GM19467 (cell line): ENCODE data around the gene WDR6.

Experiments
- ATAC-seq: cut with Tn5 transposase; IDR thresholded peaks from one replicate; pipeline ENCODE4 v1.9.1; 2021; ENCODE audit warnings: mild to moderate bottlenecking, moderate library complexity; ENCODE audit not compliant: unreplicated experiment

The WDR6 gene

DNA sequence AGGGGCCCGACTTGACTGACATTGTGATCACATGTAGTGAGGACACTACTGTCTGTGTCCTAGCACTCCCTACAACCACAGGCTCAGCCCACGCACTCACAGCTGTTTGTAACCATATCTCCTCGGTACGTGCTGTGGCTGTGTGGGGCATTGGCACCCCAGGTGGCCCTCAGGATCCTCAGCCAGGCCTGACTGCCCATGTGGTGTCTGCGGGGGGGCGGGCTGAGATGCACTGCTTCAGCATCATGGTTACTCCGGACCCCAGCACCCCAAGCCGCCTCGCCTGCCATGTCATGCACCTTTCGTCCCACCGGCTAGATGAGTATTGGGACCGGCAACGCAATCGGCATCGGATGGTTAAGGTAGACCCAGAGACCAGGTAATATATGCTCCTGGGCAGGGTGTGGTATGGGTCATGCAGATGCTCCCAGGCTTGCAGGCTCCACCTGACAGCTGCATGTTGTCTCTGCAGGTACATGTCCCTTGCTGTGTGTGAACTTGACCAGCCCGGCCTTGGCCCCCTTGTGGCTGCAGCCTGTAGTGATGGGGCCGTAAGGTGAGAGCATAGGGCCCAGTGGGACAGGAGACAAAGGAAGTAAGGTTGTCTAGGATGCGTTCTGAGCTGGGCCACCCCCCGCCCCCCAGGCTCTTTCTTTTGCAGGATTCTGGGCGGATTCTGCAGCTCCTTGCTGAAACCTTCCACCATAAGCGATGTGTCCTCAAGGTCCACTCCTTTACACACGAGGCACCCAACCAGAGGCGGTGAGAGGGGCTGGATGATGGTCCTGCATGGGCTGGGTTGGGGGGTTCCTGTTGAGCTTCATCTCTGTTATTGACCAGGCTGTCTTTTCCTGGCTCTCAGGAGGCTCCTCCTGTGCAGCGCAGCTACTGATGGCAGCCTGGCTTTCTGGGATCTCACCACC lies 6.8 kb downstream of the WDR6 start:
- ATAC-seq, result no peak

DNA sequence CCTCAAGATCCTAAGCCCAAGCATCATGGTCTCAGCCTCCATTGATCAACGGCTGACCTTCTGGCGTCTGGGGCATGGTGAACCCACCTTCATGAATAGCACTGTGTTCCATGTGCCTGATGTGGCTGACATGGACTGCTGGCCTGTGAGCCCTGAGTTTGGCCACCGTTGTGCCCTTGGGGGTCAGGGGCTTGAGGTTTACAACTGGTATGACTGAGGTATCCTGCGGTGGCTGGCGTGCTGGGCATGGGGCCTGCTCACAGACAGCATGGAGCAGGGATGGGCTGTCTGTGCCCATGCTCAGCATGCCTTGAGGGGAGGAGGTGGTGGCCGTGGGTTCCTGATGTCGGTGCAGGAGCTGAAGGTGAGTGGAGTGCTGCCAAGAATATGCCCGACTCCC lies 7.9 kb downstream of the WDR6 start:
- no peak for ATAC-seq

DNA sequence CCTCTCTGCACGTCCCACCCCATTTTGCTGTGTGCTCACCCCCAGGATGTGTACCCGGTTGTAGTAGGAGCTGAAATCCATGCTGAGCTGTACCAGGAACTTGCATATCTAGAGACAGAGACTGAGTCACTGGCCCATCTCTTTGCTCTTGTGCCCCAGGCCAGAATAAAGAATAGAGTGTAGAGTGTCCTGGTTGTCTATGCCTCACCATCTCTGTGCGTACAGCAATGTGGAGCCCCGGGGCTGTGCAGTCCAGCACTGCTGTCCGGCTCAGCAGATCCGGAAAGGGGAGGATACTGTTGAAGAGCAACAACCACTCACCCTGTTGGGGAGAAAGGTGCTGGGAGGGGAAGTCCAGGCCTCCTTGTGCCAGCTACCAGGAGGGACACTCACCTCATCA lies 8.6 kb downstream of the WDR6 start:
- ATAC-seq, result no peak

DNA sequence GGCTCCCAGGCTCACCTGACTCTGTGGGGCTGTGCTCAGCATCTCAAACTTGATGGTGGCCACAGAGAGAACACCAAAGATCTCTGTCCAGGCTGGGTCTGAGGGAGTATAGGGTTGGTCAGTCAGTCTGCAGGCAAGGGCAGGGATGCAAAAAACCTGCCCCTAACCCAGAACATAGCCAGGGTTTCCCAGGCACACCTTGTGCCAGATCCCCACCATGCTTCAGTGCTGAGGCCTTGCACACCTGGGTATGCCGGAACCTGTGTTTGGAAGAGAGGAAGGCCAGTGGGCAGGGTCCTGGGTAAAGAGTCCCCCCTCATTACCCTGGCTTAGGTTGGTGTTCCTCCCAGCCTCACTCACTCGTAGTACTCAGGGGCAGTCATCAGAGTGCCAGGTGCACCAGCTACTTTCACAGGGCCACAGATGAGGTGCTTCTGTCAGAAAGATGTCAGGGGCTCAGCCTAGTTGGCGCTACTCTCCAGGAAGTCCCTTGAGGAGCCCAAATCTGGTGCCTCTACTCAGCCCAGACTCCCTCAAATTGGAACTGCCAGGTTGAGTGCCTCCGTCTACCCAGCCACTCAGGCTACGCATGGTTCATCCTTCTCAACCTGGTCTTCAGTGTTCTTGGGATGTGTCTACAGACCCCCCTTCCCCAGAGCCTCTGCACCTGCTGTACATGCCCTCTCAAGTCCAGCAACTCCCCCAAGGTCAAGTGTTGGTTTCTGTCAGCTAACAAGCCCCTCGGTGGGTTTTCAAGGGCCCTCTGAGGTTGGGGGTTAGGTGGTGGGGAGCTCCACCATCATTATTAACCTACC lies 9.4 kb downstream of the WDR6 start:
- ATAC-seq, result no peak

DNA sequence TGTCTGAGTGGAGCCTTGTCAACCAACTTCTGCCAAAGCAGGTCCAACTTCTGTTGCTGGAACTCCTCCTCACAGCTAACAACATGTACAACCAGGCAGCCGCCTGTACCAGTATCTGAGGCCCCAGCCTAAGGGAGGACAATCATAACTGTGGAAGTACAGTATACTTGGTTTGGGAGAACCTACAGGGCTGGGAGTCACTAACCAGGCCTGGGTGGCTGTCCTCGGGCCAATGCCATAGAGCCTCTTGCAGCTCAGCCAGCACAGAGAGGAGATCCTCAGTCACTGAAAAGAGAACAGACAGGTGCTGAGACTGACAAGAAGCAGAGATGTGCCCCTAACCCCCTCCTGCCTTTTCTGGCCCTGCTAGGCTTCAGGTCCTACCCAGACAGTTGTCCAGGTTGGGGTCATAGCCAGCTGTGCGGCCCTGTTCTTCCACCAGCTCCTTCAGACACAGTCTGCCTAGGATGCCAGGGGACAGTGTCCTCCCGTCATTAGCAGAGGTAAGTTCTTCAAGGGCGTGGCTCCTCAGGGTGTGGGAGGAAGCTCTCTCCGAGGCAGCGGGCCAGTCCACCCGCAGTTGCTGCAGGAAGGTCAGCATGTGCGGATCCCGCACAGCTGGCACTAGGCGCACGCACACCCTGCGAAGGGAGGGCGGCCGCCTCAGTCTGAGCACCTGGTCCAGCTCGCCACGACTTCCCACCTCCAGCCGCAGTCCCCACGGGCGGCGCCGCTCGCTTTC lies 10.2 kb downstream of the WDR6 start:
- ATAC-seq, result no peak

DNA sequence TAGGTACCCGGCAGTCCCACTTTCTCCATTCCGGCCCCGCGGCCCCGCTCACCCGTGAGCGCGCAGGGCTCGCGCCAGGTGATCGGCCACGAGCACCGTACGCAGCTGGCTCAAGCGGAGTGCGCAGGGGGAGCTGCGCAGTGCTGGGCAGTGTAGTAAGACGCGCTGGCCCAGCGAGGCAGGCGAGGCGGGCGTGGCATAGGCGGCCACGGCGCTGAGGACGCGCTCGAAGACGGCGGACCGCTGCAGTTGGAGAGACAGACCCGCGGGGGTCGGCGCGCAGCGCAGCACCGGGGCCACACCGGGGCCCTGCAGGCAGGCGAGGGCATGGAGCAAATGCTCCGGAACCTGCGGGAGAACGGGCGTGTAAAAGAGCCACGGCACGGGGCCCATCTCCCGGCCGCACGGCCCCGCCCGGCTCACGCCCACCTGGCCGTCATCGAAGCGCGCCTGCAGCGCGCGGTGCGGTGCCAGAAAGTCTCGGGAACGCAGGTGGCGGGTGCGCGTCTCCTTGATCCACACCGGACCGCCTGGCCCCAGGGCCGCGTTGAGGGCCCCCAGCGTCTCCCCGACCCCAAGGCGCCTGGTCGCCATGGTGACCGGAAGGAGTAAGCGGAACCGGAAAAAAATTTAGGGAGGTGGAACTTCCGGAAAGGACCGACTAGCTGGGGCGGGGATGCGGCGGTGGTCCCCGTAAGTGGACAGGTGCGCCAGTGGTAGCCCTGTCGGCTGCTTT lies 10.9 kb downstream of the WDR6 start, which contains the start of gene DALRD3:
Gene DALRD3 (minus strand): TSS at position 610 of the 736 bp plus-strand sequence. CDS start 16 bp downstream, at position 594.
- ATAC-seq, result no peak

DNA sequence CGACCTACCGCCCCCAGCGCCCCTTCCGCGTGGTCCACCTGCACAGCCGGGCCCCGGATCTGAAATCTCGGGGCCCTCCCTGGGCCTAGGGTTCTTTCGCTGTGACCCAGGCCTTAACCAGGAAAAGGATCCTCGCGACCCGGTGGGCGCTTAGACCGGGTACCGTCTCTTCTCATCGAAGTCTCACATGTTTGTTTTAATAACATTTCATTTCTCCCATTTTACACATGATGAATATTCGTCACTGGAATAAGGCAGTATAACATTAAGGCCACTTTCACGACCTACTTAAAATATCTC lies 11.5 kb downstream of the WDR6 start:
- ATAC-seq, result no peak

DNA sequence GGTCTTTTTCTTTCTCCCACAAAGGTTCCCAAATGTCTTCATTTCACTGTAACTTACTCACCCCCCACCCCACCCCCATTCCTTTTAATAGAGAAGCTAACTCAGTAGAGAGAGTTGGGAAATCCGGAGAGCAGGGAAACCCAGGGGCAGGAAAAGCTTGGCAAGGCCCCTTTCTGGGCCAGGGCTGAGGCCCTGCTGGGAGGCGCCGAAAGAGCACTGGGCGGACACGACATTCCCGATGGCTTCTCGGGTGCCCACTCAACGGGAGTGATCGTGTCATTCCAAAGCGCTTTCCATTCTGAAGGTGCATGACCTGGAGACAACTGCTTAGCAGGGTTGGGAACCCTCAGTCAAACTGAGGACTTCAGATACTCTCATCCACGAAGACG lies 12.7 kb downstream of the WDR6 start:
- ATAC-seq, result no peak

DNA sequence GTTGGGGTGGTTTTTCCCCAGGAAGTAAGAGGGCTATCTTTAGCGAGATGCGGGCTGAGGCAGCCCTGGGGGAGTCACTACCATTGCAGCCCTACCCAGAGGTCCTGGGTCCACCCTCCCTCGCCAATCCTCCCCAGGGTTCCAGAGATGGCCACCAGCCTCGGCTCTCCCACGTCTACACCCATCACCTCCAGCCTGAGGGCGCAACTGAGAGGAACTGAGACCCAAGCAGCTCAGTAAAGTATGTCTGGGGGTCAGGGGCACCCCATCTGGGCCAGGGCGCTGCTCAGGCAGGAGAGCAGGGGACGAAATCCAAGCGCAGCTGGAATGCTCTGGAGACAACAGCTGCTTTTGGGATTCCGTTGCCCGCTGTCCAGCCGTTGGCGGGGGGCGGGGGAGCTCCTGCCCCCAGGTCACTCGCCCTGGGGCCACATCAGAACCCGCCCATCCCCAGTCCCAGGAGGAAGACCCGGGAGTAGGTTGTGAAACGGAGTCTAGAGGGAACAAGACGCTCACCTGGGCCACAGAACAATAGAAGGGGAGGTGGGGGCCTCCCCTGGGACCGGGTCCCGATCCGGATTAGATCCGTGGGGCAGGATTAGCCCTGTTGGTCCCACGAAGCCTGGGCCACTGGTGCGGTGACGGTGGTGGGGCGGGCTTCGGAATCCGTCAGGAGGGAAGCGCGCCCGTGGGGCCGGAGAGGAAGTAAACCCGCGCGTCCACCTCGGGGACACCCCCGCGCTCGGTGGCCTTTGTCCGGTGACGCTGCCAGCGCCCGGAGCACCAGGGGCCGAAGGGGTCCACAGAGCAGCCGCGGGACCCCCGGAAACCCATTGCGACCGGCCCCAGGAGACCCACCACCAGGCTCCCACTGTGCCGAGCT lies 13.4 kb downstream of the WDR6 start:
- peak; percentile 7 for ATAC-seq

DNA sequence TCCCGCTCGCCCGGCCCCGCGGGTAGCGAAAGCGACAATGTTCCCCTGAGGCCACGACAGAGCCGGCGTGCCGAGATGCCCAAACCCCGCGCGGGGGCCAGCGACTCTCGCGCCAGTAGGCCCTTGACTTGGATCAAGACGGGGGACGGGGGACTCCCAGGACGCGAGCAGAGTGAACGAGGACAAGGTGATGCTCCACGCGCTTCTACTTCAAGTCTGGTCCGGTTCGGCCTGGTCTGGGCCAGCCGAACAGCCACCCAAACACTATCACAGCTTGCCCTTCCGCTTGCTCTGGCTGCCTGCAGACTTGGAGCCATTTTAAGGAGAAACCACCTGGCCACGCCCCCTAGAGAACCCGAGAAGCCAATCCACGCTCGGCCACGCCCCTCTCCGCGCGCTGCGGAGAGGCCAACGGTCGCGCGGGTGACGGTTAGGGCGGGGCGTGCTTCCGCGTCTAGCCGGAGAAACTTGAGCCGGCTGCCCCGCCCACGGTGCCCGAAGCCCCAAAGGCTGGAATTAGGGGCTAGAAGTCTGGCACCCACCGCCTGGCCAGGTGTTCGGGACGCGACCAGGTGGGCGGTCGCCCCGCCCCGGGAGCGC lies 14.1 kb downstream of the WDR6 start:
- ATAC-seq, result peak; percentile 45

DNA sequence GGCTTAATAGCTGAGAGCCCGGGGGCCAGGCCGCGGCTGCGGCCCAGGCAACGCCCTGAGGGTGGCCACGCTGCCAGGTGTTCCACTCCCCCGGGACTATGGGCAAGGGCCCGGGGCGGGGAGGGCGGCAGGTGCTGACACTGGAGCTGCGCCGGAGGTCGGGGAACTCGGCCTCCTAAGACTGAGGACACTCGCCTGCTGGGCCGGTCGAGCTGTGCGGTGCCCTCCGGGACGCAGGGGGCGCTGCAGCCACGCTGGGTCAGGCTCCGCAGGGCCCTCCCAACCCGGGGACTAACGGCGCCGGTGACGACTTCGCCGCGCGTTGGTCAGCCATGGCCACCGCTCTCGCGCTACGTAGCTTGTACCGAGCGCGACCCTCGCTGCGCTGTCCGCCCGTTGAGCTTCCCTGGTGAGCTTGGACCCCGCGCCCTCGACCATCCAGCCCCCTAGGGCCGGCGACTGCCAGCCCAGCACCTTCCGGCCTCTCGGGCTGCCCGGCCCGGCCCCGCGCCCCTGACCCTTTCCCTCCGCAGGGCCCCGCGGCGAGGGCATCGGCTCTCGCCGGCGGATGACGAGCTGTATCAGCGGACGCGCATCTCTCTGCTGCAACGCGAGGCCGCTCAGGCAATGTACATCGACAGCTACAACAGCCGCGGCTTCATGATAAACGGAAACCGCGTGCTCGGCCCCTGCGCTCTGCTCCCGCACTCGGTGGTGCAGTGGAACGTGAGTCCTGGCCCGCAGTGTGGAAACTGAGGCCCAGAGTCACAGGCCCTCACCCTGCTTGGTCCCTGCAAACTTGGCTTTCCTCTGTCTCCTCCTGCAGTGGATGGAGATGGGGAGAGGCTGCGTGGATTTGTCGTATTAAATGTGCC lies 14.9 kb downstream of the WDR6 start, which contains the start of gene NDUFAF3:
Gene NDUFAF3 (plus strand): TSS at position 309 of the 875 bp plus-strand sequence. CDS start 24 bp downstream, at position 333.
- peak; percentile 49 for ATAC-seq

DNA sequence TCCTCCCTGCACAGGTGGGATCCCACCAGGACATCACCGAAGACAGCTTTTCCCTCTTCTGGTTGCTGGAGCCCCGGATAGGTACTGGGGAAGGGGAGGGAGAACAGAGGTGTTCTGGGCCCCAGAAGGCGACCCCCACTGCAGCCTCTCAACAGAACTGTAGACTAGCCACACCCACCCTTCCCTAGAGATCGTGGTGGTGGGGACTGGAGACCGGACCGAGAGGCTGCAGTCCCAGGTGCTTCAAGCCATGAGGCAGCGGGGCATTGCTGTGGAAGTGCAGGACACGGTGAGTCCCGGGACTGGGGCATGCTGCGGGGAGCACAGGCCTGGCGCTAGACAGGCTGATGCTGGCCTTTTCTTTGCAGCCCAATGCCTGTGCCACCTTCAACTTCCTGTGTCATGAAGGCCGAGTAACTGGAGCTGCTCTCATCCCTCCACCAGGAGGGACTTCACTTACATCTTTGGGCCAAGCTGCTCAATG lies 15.5 kb downstream of the WDR6 start:
- no peak for ATAC-seq

DNA sequence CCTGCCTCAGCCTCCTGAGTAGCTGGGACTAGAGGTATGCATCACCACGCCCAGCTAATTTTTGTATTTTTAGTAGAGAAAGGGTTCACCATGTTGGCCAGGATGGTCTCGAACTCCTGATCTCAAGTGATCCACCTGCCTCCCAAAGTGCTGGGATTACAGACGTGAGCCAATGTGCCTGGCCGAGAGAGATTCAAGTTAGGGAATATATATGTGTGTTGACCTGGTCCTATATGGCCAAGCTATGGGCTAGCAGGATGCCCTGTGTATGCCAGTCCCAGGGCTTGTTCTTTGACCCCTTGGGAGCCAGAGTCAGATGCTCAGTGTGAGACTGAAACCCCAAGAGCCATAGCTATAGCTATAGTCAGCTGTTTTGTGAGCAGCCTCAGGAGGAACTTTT lies 16.6 kb downstream of the WDR6 start:
- no peak for ATAC-seq

DNA sequence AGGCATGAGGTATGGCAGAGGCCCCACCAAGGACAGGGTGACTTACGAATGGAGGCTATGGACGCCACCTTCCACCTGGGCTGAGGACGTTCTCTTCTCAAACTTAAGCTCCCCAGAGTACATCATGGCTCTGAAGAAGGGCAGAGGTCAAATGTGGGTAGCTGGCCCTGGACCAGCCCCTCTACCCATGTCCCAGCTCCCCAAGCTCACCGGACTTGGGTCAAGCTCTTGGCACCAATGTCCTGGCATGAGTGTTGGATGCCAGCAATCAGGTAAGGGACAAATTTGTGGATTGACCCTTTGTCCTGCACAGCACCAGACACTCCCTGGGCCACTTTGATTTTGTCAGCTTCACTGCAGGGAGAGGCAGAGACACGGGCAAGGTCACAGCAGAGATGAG lies 17.3 kb downstream of the WDR6 start:
- ATAC-seq, result no peak

DNA sequence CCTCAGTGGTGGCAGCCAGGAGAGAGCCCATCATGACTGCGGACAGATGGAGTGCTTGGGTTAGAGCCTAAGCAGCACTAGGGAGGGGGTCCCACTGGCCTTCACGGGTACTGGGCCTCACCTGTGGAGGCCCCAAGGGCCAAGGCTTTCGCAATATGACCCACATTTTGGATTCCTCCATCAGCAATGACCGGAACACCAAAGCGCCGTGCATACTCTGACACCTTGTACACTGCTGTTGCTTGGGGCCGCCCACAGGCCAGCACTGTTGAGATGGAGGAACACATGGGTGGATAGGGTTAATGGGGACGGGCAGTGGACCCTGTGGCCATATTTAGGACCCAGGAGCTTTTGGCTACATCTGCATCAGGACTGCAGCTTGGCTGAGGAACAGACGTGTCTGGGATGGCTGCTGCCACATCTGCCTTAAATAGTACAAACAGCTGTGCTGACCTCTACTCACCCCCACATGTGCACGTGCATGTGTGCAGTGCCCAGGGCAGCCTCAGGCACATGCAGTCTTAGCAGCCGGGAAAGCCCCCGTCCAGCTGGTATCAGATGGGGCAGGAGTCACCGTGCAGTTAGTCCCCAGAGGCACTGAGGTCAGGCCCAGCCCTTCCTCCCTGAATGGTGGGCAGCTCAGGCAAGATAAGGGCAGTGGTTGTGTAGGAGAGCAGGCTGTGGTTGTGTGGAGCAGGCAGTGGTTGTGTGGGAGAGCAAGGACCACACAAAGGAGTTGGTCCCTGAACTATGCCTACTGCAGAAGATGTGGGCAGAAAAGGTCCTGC lies 18.0 kb downstream of the WDR6 start:
- no peak for ATAC-seq

DNA sequence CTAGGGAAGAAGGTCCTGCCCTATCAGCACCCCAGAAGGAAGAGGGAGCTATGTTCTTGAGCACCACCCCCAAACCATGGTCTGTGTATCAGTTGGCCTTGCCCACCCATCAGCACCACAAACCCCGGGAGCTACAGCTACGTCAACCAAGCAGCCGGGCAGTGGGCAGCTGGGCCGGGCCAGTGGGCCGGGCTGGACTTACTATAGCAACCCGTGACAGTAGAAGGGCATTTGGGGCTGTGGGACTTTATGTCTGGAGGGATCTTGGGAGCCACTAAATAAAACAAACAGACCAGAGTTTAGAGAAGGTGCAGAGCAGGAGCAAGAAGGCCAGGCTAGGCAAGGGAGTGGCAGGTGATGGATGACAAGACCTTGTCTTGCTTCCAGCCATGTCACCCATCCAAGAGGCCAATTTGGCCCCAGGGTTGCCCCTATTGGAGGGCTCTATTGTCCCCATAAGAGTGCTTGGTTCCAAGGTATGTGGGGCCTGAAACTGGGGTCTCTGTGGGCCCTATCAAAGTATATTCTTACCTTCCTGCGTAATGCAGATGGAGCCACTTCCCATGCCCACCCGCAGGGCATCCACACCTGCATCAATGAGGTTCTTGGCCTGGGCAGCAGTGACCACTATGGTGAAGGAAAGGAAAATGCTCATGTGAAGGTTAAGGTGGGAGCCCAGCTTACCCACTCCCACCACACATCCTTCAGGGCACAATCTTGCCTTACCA lies 18.8 kb downstream of the WDR6 start:
- no peak for ATAC-seq

DNA sequence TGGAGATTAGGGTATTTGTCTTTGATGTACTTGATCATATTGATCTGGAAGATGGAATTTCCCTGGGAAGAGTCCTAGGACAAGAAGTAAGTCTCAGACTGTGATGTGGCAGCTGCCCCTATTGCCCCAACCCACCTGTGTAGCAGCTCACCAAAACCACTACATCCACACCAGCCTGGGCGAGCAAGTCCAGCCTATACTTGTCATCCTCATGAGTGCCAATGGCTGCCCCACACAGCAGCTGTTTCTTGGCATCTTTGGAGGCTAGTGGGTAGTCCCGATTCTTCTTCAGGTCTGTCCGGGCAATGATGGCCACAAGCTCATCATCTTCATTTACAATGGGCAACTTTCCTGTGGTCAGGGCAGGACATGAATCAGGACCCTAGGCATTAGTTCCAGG lies 19.3 kb downstream of the WDR6 start:
- ATAC-seq, result no peak
